Lower leg skin (tissue), 3 donors: Measurements from ENCODE around the gene KRTAP17-1.
"Not testable (repeated sequence)": the region's sequence is repeated elsewhere in the genome, so short reads cannot be mapped to it uniquely, and the experiment has no call there.

Experiments used
- CTCF ChIP-seq, 3 donors: fragments of 450-650 bp; IDR thresholded peaks; one replicate each; pipeline ENCODE4 v1.5.1; 2016; ENCODE audit warnings: antibody characterized with exemption in 3 of 3, mild to moderate bottlenecking in 3 of 3, moderate library complexity in 2 of 3
- POLR2A ChIP-seq, 2 donors: fragments of 450-650 bp; IDR thresholded peaks; one replicate each; pipeline ENCODE4 v1.6.1; 2016 to 2017; ENCODE audit warnings: antibody characterized with exemption in 2 of 2, mild to moderate bottlenecking in 1 of 2, moderate library complexity in 1 of 2

- not testable (repeated sequence) for TF ChIP-seq CTCF, POLR2A (IDR thresholded peaks at IDR 0.05)
Observed at GRCh38 chr17:41271323-41271722, 44.2 kb downstream of the KRTAP17-1 start.
